Ovary (tissue), 9 donors: ENCODE data around the gene AKR1C3. TPM values are rescaled to one million over a fixed set of nuclear protein-coding genes. Genes with fewer than 3 reads are reported as not detected.
"Not testable (repeated sequence)": the region's sequence is repeated elsewhere in the genome, so short reads cannot be mapped to it uniquely, and the experiment has no call there.

Experiments
- DNase-seq, 5 donors: peaks; one replicate each; pipeline ENCODE4 v3.0.0-alpha.2; 2019 to 2020
- H3K27ac ChIP-seq, 2 donors: fragments of 200-600 bp; one replicate each; pipeline versions ENCODE4 v1.5.1 to v1.8.0; 2019 to 2022
- H3K27me3 ChIP-seq: fragments of 200-600 bp; one replicate; pipeline ENCODE4 v1.8.0; 2022
- H3K36me3 ChIP-seq: fragments of 200-600 bp; sonication (generic); one replicate; pipeline ENCODE4 v1.5.1; 2019
- H3K4me1 ChIP-seq: one replicate; pipeline ENCODE4 v1.8.1; 2013; ENCODE audit warnings: mild to moderate bottlenecking, moderate library complexity; ENCODE audit not compliant: insufficient read depth
- H3K4me3 ChIP-seq: fragments of 200-600 bp; sonication (generic); one replicate; pipeline ENCODE4 v1.5.1; 2017
- H3K9me3 ChIP-seq, 2 donors: fragments of 200-600 bp in 1 of 2; sonication (generic) in 1 of 2; one replicate each; pipeline versions ENCODE4 v1.5.1 to v1.8.1; 2013 to 2019; ENCODE audit warnings: mild to moderate bottlenecking in 1 of 2, moderate library complexity in 1 of 2
- EP300 ChIP-seq: sonication (generic); formaldehyde crosslinking; IDR thresholded peaks from one replicate; pipeline ENCODE4 v1.6.1; 2017; ENCODE audit warnings: antibody characterized with exemption
- POLR2A ChIP-seq: fragments of 450-650 bp; IDR thresholded peaks from one replicate; pipeline ENCODE4 v1.6.1; 2017; ENCODE audit warnings: antibody characterized with exemption, mild to moderate bottlenecking, moderate library complexity
- WGBS, 3 donors: extraction: QIAGEN DNeasy Blood & Tissue Kit in 1 of 3; methylation state at CpG; one replicate each; pipeline versions ENCODE4 v1.1.5 to v1.1.7; 2013 to 2017; 5-methylcytosine and 5-hydroxymethylcytosine counted together
- intact Hi-C, 4 donors: fragments of 100-400 bp; cut with DNase I; formaldehyde crosslinking; loops; one replicate each; pipeline versions ENCODE4 v1.11.0 to v1.15.1; 2022 to 2023
- polyA plus RNA-seq, 2 donors: library from polyadenylated mRNA; stranded (reverse); fragments of 200-250 nt in 1 of 2; fragments of 350-450 nt in 1 of 2; fragmentation: Illumina TruSeq in 1 of 2; extraction: RNeasy Lipid Tissue Mini Kit (QIAGEN cat#74804) in 1 of 2; gene quantifications; one replicate each; pipeline ENCODE4 v1.2.3, GENCODE V29; 2013 to 2014
- total RNA-seq, 7 donors: library from RNA; depleted of rRNA in 2 of 7; stranded (reverse); fragments of >200 nt in 2 of 7; fragmentation: NEBNext Ultra II Directional in 3 of 7; extraction: Animal tissue kit (Norgen Biotek cat#: 25700) in 3 of 7; gene quantifications; one replicate each; pipeline versions ENCODE4 v1.1.0 to v1.2.4, GENCODE V29; 2016 to 2023
- TF ChIP-seq, protein P1 (sequence below), 3 donors: fragments of 450-650 bp in 2 of 3; fragments of 200-600 bp in 1 of 3; IDR thresholded peaks; one replicate each; pipeline versions ENCODE4 v1.5.1 to v1.8.0; 2016 to 2022; ENCODE audit warnings: antibody characterized with exemption in 3 of 3, mild to moderate bottlenecking in 1 of 3
- donor health status: DM: no; HTN: no; CAD: no; lungs with moderate emphysema.
- donor health status: DM: no; HTN: no; CAD: no.
- donor health status: Bipolar disorder and iron deficiency.
- donor health status: DM: yes; HTN: yes; CAD: no.
- donor health status: DM: no; HTN: no; CAD: no.
- donor health status: DM: yes; HTN: yes; CAD: no.

AKR1C3 gene
- total and polyA plus RNA-seq, 9 donors, result 10.7 to 26.5 (median 18.5) TPM

DNA sequence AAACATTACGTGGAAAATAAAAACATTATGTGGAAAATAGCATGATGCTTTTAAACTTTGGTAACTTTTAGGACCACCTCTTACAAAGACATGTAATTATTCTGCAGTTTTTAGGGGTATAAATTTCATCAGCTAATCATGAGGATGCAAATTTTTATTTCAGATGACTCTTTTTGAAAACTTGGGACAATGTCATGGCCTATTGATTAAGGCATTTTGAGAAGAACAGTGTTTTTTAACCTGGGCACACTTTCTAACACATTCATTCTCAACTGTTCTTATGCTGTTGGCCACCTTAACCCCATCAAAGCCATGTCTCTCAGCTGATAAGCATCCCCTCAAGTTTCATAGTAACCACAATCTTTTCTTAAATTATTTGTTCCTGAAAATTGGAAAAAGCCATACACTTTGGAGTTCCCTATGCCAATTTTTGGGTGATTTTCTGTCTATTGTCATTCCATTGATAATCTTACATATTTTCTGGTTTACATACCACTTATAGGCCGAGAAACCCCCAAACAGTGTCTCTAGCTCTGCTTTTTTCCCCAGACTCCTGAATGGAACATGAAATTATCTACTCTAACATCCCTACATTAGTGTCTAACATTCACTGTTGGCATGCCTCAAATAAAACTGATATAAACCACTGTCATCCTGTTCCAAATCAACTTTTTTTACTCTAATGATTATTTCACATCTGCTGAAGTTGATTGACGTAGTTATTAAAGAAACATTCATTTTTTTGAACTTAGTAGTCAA, 14.6 kb downstream of the AKR1C3 start:
- DNase-seq, result no peak
- no peaks in the 10 kb centered on the region for H3K36me3 ChIP-seq
- intact Hi-C loops, result no loop called here
- H3K27ac ChIP-seq, result no peak overlapping the region
- no peaks in the 10 kb centered on the region for H3K4me1 ChIP-seq
- no peaks in the 10 kb centered on the region for H3K9me3 ChIP-seq
- H3K4me3 ChIP-seq, result no peak overlapping the region
- 36 to 44% (median 37%) methylated on average over 3 of the region's 3 CpGs for WGBS, 3 donors
- TF ChIP-seq EP300, result no peak
- no peak for TF ChIP-seq POLR2A
- TF ChIP-seq, protein P1, sequence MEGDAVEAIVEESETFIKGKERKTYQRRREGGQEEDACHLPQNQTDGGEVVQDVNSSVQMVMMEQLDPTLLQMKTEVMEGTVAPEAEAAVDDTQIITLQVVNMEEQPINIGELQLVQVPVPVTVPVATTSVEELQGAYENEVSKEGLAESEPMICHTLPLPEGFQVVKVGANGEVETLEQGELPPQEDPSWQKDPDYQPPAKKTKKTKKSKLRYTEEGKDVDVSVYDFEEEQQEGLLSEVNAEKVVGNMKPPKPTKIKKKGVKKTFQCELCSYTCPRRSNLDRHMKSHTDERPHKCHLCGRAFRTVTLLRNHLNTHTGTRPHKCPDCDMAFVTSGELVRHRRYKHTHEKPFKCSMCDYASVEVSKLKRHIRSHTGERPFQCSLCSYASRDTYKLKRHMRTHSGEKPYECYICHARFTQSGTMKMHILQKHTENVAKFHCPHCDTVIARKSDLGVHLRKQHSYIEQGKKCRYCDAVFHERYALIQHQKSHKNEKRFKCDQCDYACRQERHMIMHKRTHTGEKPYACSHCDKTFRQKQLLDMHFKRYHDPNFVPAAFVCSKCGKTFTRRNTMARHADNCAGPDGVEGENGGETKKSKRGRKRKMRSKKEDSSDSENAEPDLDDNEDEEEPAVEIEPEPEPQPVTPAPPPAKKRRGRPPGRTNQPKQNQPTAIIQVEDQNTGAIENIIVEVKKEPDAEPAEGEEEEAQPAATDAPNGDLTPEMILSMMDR (IDR thresholded peaks at IDR 0.05), result no peak
- H3K27me3 ChIP-seq, result no peaks in the 10 kb centered on the region

DNA sequence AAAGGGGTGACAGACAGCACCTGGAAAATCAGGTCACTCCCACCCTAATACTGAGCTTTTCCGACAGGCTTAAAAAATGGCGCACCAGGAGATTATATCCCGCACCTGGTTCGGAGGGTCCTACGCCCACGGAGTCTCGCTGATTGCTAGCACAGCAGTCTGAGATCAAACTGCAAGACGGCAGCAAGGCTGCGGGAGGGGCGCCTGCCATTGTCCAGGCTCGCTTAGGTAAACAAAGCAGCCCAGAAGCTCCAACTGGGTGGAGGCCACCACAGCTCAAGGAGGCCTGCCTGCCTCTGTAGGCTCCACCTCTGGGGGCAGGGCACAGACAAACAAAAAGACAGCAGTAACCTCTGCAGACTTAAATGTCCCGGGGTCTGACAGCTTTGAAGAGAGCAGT, 15.6 kb downstream of the AKR1C3 start:
- WGBS, 3 donors, result 87 to 94% (median 91%) methylated on average over 6 to 12 of the region's 12 CpGs
- H3K27ac ChIP-seq, H3K36me3 ChIP-seq, H3K4me3 ChIP-seq, H3K9me3 ChIP-seq, DNase-seq, intact Hi-C loops, H3K4me1 ChIP-seq, H3K27me3 ChIP-seq: not testable (repeated sequence)

DNA sequence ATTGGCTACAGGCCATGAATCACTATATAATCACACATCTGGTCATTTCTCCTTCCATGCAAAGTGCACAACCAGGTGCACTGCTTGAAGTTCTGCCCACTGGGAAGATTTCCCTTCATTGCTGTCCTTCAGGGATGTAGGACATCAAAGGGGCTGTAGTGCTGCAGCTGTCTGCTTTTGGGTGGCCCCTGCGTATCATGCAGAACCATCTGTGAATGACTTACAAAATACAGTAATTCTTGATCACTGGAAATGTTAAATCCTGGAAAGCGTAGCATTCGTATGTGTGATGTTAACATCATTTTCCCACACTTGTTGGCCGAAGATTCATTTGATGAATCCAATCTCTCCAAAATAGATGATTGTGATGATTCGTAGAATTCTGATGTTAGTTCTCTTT, 22.4 kb downstream of the AKR1C3 start:
- Histone ChIP-seq H3K4me1 (no peaks in the 10 kb centered on the region), H3K9me3 (no peaks in the 10 kb centered on the region), H3K4me3 (no peak overlapping the region), H3K27me3 (no peaks in the 10 kb centered on the region), H3K36me3 (no peaks in the 10 kb centered on the region), H3K27ac (no peak overlapping the region)
- no peak for DNase-seq
- WGBS, 3 donors, result 83 to 89% (median 88%) methylated on average over 5 of the region's 5 CpGs
- TF ChIP-seq EP300 (no peak), POLR2A (no peak)
- TF ChIP-seq, protein P1 (IDR thresholded peaks at IDR 0.05), result no peak
- intact Hi-C loops, result no loop called here

DNA sequence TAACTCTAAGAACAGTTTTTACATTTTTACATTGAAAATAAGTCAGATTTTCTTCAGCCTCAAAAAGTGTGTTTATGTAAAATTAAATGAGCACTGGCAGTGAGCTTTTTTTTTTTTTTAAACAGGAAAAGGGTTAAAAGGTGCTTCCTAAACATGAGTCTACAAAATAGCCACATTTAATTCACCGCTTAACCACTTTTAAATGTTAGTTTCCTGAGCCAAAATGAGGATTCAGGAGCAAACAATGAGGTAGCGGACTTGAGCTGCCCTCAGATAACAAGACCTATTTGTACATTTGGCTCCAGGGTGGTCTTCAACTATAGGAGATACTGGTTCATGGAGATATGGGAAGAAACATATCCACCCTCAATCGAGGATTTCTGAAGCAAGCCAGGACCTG, 22.8 kb downstream of the AKR1C3 start:
- intact Hi-C loops, result no loop called here
- TF ChIP-seq EP300 (no peak), POLR2A (no peak)
- TF ChIP-seq, protein P1 (IDR thresholded peaks at IDR 0.05), result no peak
- H3K9me3 ChIP-seq, result no peaks in the 10 kb centered on the region
- H3K36me3 ChIP-seq, result no peaks in the 10 kb centered on the region
- WGBS, 3 donors, result 52 to 60% (median 55%) methylated on average over 3 of the region's 3 CpGs
- no peak for DNase-seq
- no peaks in the 10 kb centered on the region for H3K27me3 ChIP-seq
- H3K4me1 ChIP-seq, result no peaks in the 10 kb centered on the region
- no peak overlapping the region for H3K27ac ChIP-seq
- no peak overlapping the region for H3K4me3 ChIP-seq

DNA sequence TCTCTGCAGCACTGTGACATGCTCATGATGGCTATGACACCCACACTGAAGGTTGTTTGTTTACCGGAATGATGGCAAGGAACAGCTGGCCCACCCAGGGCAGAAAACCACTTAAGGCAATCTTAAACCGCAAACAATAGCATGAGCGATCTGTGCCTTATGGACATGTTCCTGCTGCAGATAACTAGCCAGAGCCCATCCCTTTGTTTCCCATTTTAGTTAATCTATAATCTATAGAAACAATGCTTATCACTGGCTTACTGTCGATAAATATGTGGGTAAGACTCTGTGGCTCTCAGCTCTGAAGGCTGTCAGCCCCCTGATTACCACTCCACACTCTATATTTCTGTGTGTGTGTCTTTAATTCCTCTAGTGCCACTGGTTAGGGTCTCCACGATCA, 25.8 kb downstream of the AKR1C3 start:
- H3K9me3 ChIP-seq, intact Hi-C loops: not testable (repeated sequence)
- WGBS, 3 donors, result 84 to 86% (median 84%) methylated on average over 5 of the region's 5 CpGs

More for the DNA sequence above, 25.8 kb downstream of the AKR1C3 start:
- DNase-seq, H3K27me3 ChIP-seq, H3K4me1 ChIP-seq, H3K4me3 ChIP-seq, H3K36me3 ChIP-seq, H3K27ac ChIP-seq: not testable (repeated sequence)
